Hematopoietic multipotent progenitor cell treated with erythropoietin and hydrocortisone succinate and interleukin-3 and kit ligand, for 4 days (in vitro differentiated cells): ENCODE data around the gene PRKAG2.
"Not testable (repeated sequence)": the region's sequence is repeated elsewhere in the genome, so short reads cannot be mapped to it uniquely, and the experiment has no call there.

Source experiments
- DNase-seq: peaks from one replicate; pipeline ENCODE4 v3.0.0-alpha.2; 2015

PRKAG2 gene

DNA sequence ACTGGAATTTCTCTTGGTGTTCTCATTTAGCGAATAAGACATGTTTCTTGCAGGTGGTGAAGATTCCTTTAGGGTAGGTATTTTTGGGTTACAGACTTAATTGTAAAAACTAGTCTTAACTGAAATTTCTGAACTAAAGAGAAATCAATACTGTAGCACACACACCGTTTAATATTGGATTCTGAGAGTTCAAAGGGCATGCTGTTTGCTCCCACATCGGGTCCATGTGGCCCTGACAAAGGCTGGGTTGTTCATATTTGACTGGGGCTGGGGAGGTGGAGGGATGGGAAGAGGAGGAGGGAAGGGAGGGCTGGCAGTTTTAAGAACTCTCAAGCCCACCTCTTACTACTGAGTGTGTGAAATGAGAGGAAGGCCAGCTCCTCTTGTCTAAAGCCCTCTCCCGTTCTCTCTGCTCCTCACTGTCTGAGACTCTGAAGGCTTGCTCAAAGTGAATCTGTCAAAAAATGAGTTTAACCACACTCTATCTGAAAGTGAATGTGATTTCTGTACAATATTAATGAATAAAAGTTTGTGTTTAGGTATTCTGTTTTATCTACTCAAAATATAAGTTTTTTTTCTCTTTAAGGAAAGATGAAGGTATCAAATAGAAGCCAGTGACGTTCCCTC lies 317.2 kb downstream of the PRKAG2 start:
- no peak for DNase-seq

DNA sequence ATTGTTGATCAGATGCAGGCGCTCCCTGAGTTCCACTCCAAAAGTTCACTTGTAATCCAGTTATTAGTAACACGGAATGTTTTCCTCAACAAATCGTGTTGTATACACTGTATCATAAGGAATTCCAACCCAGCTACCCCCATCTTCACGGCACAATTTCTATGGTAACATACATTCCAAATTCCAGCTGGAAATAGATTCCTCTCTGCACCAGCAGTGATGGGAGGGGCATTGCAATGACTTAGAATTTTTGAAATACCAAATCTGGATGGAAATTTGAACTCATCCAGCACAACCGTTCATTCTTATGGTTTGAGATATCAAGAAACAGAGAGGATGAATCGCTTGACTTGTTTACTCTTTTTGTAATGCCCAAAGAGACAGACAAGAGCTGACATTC lies 318.3 kb downstream of the PRKAG2 start:
- no peak for DNase-seq

DNA sequence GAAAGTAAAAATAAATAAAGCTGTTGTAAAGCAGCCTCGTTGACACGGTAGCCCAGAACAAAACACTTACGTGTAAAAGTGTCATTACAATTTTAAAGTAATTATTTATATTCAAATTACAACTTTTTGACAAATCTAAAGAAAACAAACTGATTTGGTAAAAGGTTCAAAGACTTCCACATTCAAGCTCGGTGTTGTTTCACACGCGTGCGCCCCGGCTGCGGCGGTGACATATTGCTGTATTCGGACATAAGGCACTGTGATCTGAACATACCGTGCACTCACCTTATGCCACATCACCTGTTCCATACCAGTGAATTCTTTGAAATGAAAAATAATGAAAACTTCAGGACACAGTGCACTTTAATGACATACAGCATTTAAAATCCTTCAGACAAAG lies 320.3 kb downstream of the PRKAG2 start:
- DNase-seq, result no peak

- DNase-seq, result no peak
Measured at GRCh38 chr7:151553356-151553755, 323.6 kb downstream of the PRKAG2 start.

- DNase-seq, result no peak
Measured at GRCh38 chr7:151552352-151553028, 324.4 kb downstream of the PRKAG2 start.

DNA sequence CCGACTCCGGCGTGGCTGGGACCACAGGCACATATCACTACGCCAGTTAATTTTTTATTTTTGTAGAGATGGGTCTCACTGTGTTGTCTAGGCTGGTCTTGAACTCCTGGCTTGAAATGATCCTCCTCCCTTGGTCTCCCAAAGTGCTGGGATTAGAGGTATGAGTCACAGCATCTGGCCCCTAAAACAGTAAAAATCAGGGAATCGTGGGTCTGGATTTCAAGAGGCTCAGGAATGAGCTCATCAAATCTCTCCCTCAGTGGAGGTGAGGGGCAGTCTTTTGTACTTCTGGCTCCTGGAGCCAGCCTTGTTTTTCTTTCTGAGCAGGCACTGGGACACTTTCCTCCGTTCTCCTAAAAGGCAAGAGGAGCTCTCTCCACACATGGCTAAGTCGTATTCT lies 325.1 kb downstream of the PRKAG2 start:
- no peak for DNase-seq

DNA sequence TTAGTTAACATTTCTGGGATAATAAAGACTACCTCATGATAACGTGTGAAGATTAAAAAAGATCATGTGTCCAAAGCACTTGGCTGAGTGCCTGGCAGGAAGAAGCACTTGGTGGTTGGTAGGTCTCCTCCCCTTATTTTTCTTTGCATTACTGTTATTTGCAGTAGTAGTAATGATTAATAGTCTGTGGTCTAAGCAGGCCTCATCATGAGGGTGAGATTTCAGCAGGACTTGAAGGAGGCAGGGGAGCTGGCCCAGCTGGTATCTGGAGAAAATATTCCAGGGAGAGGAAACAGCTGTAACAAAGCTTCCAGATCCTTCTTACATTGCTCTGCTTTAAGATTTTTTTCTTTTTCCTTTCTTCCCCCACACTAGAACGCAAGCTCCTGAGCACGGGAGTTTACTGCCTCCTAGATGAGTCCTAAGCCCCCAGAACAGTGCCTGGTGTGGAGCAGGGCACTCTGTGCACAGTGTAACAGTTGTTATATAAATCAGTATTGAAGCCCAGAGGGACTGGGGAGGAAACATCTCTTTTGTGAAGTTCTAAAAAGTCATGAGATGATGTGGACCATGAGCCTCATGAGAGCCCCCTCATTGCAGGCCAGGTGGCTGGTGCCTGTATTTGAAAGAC lies 326.1 kb downstream of the PRKAG2 start:
- peak; percentile 79 for DNase-seq

DNA sequence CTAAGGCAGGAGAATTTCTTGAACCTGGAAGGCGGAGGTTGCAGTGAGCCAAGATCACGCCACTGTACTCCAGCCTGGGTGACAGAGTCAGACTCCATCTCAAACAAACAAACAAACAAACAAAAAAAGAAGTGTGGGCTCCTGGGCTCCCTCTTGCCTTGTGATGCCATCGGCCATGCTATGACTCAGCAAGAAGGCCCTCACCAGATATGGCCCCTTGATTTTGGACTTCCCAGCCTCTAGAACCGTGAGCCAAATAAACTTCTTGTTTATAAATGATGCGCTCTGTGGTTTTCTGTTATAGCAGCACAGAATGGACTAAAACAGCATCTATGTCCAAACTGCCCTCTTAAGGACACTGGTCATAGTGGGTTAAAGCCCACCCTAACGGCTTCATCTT lies 327.3 kb downstream of the PRKAG2 start:
- DNase-seq, result no peak

DNA sequence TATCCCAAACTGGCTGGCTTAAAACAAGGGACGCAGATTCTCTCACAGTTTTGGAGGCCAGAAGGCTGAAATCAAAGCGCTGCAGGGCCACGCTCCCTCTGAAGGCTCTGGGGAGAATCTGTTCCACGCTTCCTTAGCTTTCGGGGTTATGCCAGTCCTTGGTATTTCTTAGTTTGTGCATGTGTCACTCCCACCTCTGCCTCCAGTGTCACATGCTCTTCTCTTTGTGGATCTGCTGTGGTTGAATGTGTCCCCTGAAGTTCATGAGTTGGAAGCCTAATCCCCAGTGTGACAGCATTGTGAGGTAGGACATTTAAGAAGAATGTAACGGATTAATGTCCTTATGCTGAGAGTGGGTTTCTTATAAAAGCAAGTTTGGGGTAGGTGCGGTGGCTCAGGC lies 327.8 kb downstream of the PRKAG2 start:
- no peak for DNase-seq

DNA sequence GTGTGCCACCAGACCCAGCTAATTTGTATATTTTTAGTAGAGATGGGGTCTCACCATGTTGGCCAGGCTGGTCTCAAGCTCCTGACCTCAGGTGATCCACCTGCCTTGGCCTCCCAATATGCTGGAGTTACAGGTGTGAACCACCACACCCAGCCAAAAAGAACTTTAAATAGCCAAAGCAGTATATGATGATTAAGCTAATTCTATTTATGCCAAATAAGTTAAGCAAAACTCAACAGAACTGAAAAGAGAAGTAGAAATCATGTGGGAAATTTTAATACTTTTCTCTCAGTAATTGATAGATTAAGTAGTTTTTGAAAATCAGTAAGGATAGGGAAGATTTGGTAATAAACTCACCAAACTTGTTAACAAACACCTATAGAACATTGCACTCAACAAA lies 332.7 kb downstream of the PRKAG2 start:
- DNase-seq, result no peak

DNA sequence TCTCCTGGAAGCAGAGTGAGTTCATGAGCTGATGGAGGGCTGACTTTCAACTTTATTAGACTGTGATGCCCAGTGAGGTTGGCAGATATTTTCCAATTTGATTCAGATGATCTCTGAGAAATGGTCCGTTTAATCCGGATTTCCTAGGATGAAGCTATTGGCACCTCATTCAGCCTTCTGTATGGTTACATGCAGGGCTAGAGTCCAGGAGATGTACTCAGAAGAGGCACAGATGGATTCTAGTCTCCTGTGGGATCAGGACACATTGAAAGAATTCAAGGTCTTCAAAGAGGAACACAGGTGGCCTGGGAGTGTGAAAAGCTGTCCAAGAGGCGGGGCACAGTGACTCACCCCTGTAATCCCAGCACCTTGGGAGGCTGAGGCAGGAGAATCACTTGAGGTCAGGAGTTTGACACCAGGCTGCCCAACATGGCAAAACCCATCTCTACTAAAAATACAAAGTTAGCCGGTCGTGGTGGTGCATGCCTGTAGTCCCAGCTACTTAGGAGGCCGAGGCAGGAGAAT lies 334.2 kb downstream of the PRKAG2 start:
- no peak for DNase-seq

DNA sequence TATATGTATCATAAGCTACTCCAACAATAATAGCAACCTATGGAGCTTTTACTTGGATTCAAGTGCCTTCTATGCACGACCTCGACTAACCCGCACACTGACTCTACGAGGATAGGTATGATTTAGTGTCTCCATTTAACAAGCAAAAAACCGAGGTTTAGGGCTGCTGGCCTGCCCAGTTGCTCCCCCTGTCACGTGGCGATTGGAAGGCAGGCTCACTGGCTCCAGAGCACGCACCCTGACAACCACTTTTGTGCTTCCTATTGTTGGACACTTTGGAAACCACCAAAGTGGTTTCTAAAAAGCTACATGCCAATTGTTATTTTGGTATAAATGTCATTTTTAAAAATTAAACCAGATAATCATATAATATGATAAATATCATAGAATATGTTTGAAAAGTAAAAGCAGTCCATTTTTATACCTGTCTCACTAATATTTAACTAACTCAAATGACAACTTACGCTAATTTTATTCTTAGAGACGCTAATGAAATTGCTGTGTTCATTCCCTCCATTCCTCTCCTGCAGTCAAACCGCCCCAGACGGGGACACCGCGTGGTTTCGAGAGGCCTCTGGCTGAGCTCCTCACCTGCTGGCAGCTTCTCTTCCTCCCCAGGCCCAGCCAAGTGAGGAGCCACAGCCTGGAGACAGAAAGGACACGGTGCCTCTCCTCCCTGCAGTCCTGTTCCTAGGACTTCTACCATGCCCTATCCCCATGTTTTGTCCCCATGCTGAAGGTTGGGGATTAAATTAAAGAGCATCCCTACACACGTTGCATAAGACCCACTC lies 335.0 kb downstream of the PRKAG2 start:
- DNase-seq, result no peak

DNA sequence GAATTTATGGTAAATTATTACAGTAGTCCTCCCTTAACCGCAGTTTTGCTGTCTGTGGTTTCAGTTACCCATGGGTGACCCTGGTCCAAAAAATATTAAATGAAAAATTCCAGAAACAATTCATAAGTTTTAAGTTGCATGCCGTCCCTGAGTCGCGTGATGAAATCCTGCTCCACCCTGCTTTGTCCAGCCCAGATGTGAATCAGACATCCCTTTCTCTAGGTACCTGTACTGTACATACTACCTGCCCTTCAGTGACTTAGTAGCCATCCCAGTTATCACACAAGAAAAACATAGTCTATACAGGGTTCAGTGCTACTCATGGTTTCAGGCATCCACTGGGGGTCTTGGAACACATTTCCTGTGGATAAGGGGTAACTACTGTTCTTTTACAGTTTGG lies 336.8 kb downstream of the PRKAG2 start:
- DNase-seq, result no peak

DNA sequence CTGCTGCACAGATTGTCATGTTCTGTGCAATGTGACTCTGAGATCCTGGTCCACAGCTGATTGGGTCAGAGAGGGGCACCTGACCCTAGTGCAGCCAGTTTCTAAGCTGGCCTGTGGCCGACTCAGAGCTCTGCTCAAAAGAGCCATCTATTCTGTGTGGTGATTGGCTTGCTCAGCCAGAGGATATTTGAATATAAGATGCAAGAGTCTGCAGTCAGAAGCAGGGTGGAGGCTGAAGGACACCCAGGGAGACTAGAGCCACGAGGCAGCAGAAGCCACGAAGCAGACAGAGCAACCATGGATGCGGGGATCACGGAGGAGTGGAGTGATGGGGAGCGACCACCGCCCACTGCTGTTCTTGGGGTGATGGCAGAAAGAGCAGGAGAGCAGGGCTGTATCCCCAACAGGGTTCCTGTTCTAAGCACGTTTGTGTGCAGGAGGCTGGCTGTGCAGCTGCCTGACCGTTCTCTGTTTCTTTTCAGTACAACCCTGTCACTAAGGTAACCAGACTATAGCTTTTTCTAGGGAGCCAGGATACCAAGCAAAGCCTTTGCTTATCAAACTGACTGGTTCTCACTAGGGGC lies 337.7 kb downstream of the PRKAG2 start:
- DNase-seq, result no peak

DNA sequence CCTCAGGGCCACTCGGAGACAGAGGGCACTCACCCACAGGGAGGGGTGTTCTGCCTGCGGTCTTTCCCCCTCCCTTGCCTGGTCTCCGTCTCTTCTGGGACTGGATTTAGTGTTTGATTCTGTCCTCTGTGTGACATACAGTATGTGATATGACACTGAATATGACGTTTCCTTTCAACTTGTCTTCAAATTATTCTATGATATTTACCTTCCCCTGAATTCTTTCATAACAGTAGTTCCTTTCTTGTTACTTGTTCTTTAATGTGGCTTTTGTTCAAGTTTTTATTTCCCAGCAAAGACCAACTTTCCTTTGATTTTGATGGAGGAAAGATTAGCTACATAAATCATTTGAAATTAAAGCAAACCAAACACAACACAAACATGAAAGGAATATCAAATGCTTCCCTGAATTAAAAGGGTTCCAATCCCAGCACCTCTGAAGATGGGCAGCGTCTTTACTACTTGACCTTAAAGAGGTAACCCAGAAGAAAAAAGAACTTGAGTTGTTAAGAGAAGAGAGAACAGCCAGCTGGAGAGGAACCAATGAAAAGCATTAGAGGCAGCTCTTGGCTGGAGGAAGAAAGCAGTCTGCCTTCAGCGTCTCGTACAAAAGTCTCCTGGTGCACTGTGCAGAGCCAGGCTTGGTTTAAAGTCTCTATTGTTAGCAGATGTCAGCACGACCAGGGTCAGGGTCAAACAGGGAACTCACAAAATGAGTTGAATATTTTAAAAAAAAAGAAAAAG lies 338.9 kb downstream of the PRKAG2 start:
- DNase-seq, result no peak

- not testable (repeated sequence) for DNase-seq
Measured at GRCh38 chr7:151536178-151536577, 340.7 kb downstream of the PRKAG2 start.

DNA sequence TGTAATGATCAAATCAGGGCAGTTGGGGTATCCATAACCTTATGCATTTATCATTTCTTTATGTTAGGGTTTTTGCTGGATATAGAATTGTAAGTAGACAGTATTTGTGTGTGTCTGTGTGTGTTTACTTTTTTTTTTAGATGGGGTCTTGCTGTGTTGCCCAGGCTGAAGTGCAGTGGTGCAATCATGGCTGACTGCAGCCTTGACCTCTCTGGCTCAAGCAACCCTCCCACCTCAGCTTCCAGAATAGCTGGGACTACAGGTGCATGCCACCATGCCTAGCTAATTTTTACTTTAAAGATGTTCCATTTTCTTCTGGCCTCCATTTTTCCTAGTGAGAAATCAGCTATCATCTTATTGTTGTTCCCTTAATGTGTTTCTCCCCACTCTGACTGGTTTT lies 347.1 kb downstream of the PRKAG2 start:
- DNase-seq, result no peak

DNA sequence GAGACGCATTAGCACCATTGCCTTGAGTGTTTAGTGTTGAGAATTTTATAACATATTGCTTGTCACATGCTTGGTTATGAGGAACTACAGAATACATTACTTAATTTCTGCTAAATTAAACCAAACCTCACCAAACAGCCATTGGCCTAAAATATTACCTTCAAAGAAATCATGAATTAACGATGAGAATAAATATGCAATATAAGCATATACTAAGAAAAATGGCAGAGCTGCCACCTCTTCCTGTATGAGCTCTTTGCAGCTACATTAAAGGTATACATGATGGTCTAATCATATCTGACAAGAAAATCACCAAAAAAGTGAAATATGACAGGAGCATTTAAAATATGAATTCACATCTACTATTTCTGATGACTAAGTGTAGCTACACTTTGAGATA lies 352.1 kb downstream of the PRKAG2 start:
- DNase-seq, result no peak

DNA sequence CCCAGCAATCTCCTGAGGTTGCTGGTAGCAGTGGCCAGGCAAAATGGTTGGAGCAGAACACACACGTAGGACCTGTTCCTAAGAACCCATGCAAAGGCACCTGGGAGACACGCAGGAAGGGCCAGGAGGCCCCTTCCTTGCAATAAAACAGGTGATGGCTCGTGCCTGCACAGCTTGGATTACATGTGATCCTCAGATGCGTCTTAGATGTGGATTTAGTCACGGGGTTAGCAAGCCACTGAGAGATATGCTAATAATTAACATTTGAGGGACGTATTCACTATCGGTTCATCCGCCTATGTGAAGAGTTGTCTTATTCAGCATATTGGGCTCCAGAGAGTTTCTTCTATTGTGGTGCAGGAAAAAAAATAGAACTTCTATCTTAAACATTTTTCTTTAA lies 352.6 kb downstream of the PRKAG2 start:
- DNase-seq, result no peak

- peak; percentile 60 for DNase-seq
Measured at GRCh38 chr7:151520419-151521261, 356.3 kb downstream of the PRKAG2 start.

- DNase-seq, result peak; percentile 100
Measured at GRCh38 chr7:151519765-151520418, 357.0 kb downstream of the PRKAG2 start, which contains the start of gene RHEB. TSS of gene RHEB (minus strand) at chr7:151519895. CDS start at chr7:151519511, 384 bp downstream.
